ENCODE results near the gene MXI1.
A peak's percentile ranks its signal among the peaks of the same experiment; 100 is the strongest.

The MXI1 gene

DNA sequence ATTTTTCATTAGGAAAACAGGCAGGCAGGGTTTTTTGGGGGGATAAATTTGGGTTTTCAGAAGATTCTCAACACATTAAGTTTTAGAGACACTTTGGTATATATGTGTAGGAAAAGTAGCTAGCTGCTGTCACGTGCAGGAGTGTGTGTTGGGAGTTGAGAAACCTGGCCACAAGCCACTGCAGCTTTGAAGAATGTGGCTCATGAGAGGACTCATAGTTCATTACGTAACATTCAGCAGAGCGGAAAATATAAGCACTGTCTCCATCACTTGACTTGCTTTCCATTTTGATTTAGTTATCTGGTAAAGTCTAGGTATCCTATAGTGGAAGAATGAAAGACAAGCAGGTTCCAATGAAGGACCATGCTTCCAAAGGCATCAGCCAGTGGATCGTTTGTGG, 66.1 kb downstream of the MXI1 start:
- H3K4me3 ChIP-seq (ENCODE audit: low read depth, low read length): no peak overlapping the region
- ChIA-PET CTCF (interaction anchor here (0.5 to 5.1 kb wide), 9 partner anchors 10 to 389 kb away, joined by 3 to 62 read pairs (median 4); no protein-coding TSS in a partner anchor), POLR2A (no interaction called here)
- TF ChIP-seq, protein P1, sequence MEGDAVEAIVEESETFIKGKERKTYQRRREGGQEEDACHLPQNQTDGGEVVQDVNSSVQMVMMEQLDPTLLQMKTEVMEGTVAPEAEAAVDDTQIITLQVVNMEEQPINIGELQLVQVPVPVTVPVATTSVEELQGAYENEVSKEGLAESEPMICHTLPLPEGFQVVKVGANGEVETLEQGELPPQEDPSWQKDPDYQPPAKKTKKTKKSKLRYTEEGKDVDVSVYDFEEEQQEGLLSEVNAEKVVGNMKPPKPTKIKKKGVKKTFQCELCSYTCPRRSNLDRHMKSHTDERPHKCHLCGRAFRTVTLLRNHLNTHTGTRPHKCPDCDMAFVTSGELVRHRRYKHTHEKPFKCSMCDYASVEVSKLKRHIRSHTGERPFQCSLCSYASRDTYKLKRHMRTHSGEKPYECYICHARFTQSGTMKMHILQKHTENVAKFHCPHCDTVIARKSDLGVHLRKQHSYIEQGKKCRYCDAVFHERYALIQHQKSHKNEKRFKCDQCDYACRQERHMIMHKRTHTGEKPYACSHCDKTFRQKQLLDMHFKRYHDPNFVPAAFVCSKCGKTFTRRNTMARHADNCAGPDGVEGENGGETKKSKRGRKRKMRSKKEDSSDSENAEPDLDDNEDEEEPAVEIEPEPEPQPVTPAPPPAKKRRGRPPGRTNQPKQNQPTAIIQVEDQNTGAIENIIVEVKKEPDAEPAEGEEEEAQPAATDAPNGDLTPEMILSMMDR (IDR thresholded peaks at IDR 0.05; ENCODE audit: insufficient read depth, low read length, missing control alignments): no peak
- peak; percentile 34 for DNase-seq (ENCODE audit: low read depth, low spot score)

DNA sequence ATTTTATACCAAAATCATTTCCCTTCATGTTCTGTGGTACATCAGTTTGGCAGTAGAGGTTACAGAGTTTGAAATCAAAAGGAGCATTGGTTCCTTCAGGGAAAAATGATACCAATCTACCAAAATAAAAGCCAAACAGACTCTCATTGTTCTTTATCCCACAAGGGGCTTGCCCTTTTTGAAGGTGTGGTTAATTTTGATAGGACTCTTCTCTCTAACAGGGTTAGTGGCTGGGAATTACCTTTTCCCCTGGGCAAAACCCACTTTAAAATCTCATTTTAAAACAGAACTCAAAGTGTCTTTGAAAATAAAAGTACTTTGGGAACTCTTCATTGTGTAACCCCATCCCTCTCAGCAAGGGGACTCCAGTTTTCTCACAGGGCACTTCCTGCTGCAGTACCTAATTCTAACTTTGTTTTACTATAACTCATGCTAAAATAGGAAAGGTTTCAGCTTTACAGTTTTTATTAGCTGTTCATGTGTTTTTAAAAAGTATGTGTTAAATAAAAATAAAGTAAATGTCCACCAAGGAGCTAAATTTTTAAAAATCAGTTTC, 66.7 kb downstream of the MXI1 start:
- CTCF ChIA-PET: interaction anchor here (0.7 to 5.1 kb wide), 4 partner anchors 16 to 142 kb away, joined by 3 to 62 read pairs (median 12); no protein-coding TSS in a partner anchor
- POLR2A ChIA-PET: no interaction called here
- DNase-seq (ENCODE audit: low read depth, low spot score): no peak
- TF ChIP-seq, protein P1 (IDR thresholded peaks at IDR 0.05; ENCODE audit: insufficient read depth, low read length, missing control alignments): no peak
- H3K4me3 ChIP-seq (ENCODE audit: low read depth, low read length): no peak overlapping the region

DNA sequence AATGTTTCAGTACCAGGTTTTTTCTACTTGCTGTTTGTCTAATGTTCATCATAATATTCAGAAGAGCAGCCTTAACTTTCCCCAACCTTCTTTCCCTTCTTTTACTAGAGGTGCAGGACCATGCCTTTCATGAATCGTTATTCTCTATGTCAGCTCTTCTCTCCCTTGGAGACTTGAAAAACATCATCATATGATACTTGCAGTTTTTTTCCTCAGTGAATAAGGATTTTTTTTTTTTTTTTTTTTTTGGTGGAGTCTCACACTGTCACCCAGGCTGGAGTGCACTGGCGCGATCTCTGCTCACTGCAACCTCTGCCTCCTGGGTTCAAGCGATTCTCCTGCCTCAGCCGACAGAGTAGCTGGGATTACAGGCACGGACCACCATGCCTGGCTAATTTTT, 67.2 kb downstream of the MXI1 start:
- no peak for DNase-seq (ENCODE audit: low read depth, low spot score)
- no peak overlapping the region for H3K4me3 ChIP-seq (ENCODE audit: low read depth, low read length)
- ChIA-PET CTCF (interaction anchor here (0.7 to 5.1 kb wide), 10 partner anchors 9 to 391 kb away, joined by 3 to 62 read pairs (median 5); partner anchors contain the start of gene MXI1), POLR2A (no interaction called here)
- TF ChIP-seq, protein P1 (IDR thresholded peaks at IDR 0.05; ENCODE audit: insufficient read depth, low read length, missing control alignments): no peak

DNA sequence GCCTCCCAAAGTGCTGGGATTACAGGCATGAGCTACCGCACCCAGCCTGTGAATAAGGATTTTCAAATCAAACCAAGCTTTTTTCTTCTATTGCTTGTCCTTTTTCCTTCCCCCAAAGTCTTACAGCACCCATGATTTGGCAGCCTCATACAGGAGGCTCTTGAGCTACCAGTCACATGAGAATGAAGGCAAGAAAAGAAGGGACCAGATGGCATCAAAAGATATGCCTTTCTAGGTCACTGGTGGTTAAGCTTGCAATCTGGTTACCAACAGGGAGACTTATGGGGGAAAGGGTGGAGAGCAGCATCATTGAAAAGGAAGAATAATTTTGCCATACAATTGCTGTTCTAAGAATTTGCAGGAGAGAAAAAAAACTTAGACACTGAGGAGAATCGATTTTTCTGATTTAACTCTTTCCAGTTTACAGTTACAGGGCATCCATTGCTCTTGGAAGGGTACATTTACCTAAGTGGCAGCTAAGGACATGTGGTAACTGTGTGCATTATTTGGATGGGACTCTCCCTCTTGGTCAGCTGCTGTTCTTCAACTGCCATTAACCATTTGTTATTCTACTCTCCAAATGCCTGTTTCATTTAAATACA, 67.8 kb downstream of the MXI1 start:
- H3K4me3 ChIP-seq (ENCODE audit: low read depth, low read length): no peak overlapping the region
- CTCF ChIA-PET: interaction anchor here (0.8 to 5.1 kb wide), 11 partner anchors 9 to 391 kb away, joined by 3 to 62 read pairs (median 5); partner anchors contain the start of gene MXI1
- no peak for DNase-seq (ENCODE audit: low read depth, low spot score)
- TF ChIP-seq, protein P1 (IDR thresholded peaks at IDR 0.05; ENCODE audit: insufficient read depth, low read length, missing control alignments): no peak
- POLR2A ChIA-PET: no interaction called here

DNA sequence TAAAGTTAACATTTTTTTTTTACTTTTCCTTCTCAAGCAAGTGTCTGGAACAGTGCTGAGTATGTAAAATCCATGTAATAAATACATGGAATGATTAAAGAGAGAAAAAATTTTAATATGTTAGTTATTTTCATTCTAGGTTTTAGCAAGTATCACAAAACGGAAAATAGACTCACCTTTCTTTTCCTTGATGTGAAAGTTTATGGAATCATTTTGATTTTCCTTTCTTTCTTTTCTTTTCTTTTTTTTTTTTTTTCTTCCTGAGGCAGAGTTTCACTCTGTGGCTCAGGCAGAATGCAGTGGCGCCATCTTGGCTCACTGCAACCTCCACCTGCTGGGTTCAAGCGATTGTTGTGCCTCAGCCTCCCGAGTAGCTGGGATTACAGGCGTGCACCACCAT, 69.2 kb downstream of the MXI1 start:
- TF ChIP-seq, protein P1 (IDR thresholded peaks at IDR 0.05; ENCODE audit: insufficient read depth, low read length, missing control alignments): no peak
- H3K4me3 ChIP-seq (ENCODE audit: low read depth, low read length): no peak overlapping the region
- DNase-seq (ENCODE audit: low read depth, low spot score): no peak
- POLR2A ChIA-PET: no interaction called here
- CTCF ChIA-PET: interaction anchor here (3.4 to 5.1 kb wide), 2 partner anchors 138 to 145 kb away, joined by 13 to 62 read pairs; no protein-coding TSS in a partner anchor

DNA sequence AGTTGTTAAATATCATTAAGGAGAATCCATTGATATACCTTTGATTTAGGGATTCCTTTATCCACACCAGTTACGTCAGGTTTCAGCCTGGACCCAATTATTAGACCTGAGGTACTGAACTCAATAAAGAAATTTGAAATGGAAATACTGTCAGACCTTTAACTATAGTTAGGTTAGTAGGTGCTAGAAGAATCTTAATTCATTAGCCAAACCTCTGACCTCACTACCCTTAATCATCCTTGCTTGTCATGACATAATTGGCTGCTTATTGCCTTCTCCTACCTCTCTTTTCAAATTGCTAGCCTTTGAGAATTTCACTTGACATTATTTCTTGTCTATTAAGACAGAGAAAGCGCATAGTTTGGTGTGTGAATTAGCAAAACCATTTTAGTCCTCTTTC, 70.2 kb downstream of the MXI1 start:
- no peak overlapping the region for H3K4me3 ChIP-seq (ENCODE audit: low read depth, low read length)
- ChIA-PET POLR2A (no interaction called here), CTCF (interaction anchor here (3.4 to 9.0 kb wide), 4 partner anchors 135 to 394 kb away, joined by 13 to 325 read pairs (median 58); no protein-coding TSS in a partner anchor)
- TF ChIP-seq, protein P1 (IDR thresholded peaks at IDR 0.05; ENCODE audit: insufficient read depth, low read length, missing control alignments): no peak
- DNase-seq (ENCODE audit: low read depth, low spot score): no peak
